Osteocyte (in vitro differentiated cells): Measurements from ENCODE around the gene SNAP29. TPM values are rescaled to one million over a fixed set of nuclear protein-coding genes. Genes with fewer than 3 reads are reported as not detected.

Experiments
- DNase-seq: peaks from one replicate; pipeline ENCODE4 v3.0.0; 2021; ENCODE audit warnings: mixed read lengths; ENCODE audit not compliant: unreplicated experiment; ENCODE audit errors: extremely low spot score
- H3K27ac Mint-ChIP-seq: one replicate; pipeline ENCODE4 v1.8.0; 2021; ENCODE audit warnings: mild to moderate bottlenecking, mixed read lengths; ENCODE audit not compliant: unreplicated experiment
- H3K27me3 Mint-ChIP-seq: one replicate; pipeline ENCODE4 v1.8.0; 2021; ENCODE audit warnings: mixed read lengths; ENCODE audit not compliant: unreplicated experiment
- H3K36me3 Mint-ChIP-seq: one replicate; pipeline ENCODE4 v1.8.0; 2021; ENCODE audit warnings: mixed read lengths; ENCODE audit not compliant: unreplicated experiment
- H3K4me1 Mint-ChIP-seq: one replicate; pipeline ENCODE4 v1.8.0; 2021; ENCODE audit warnings: mixed read lengths; ENCODE audit not compliant: unreplicated experiment
- H3K4me3 Mint-ChIP-seq: one replicate; pipeline ENCODE4 v1.8.0; 2021; ENCODE audit warnings: mild to moderate bottlenecking, moderate library complexity, mixed read lengths; ENCODE audit not compliant: unreplicated experiment
- H3K9me3 Mint-ChIP-seq: one replicate; pipeline ENCODE4 v1.8.0; 2021; ENCODE audit warnings: mixed read lengths; ENCODE audit not compliant: unreplicated experiment
- CTCF ChIP-seq: fragments of 200-600 bp; sonication (generic); IDR thresholded peaks from 2 replicates; pipeline ENCODE4 v1.5.0; 2021; ENCODE audit warnings: antibody characterized with exemption, mild to moderate bottlenecking, moderate library complexity
- total RNA-seq: library from RNA; stranded (reverse); gene quantifications from 2 replicates; pipeline ENCODE4 v1.2.1, GENCODE V29; 2021

SNAP29 gene
- total RNA-seq, 1 donor from 2014 or later: 30.0 TPM

- DNase-seq: no peak
- Mint-ChIP-seq H3K27me3 (no peaks in the 10 kb centered on the region), H3K4me3 (no peak overlapping the region), H3K9me3 (no peaks in the 10 kb centered on the region), H3K36me3 (peaks cover 24% of the 10 kb centered on the region), H3K27ac (no peak overlapping the region), H3K4me1 (no peaks in the 10 kb centered on the region)
- no peak for TF ChIP-seq CTCF
Observed at GRCh38 chr22:20877715-20878114, 18.9 kb downstream of the SNAP29 start.

GRCh38 chr22:20881231-20881630, 22.4 kb downstream of the SNAP29 start:
- no peak for DNase-seq
- H3K36me3 Mint-ChIP-seq: peaks cover 28% of the 10 kb centered on the region
- no peak overlapping the region for H3K27ac Mint-ChIP-seq
- peaks cover 6% of the 10 kb centered on the region for H3K4me1 Mint-ChIP-seq
- H3K4me3 Mint-ChIP-seq: no peak overlapping the region
- no peaks in the 10 kb centered on the region for H3K9me3 Mint-ChIP-seq
- H3K27me3 Mint-ChIP-seq: no peaks in the 10 kb centered on the region
- TF ChIP-seq CTCF: no peak

- TF ChIP-seq CTCF: no peak
- no peak for DNase-seq
- H3K9me3 Mint-ChIP-seq: no peaks in the 10 kb centered on the region
- peaks cover 28% of the 10 kb centered on the region for H3K36me3 Mint-ChIP-seq
- no peaks in the 10 kb centered on the region for H3K27me3 Mint-ChIP-seq
- no peak overlapping the region for H3K4me3 Mint-ChIP-seq
- no peak overlapping the region for H3K27ac Mint-ChIP-seq
- H3K4me1 Mint-ChIP-seq: peaks cover 6% of the 10 kb centered on the region
Observed at GRCh38 chr22:20881869-20882815, 23.3 kb downstream of the SNAP29 start.

DNA sequence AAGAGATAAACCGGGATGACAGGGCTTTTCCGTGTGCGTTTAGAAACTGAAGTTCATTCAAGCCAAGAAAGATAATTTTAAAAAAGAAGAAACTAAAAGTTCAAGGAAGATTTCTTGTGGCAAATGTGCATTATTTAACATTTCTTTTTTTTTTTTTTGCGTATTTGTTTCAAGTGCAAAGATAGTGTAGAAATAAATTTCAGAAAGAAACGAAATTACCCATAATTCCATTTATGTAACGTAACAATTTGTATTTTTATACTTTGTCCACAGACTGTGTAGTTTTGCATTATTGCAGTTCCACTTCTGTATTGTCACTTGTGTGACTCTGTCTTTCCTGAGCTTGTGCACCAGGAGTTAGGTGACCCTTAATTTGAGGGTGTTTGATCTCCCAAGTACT, 24.0 kb downstream of the SNAP29 start:
- Mint-ChIP-seq H3K27ac (no peak overlapping the region), H3K27me3 (no peaks in the 10 kb centered on the region), H3K36me3 (peaks cover 32% of the 10 kb centered on the region), H3K9me3 (no peaks in the 10 kb centered on the region), H3K4me1 (peaks cover 6% of the 10 kb centered on the region), H3K4me3 (no peak overlapping the region)
- no peak for DNase-seq
- no peak for TF ChIP-seq CTCF

DNA sequence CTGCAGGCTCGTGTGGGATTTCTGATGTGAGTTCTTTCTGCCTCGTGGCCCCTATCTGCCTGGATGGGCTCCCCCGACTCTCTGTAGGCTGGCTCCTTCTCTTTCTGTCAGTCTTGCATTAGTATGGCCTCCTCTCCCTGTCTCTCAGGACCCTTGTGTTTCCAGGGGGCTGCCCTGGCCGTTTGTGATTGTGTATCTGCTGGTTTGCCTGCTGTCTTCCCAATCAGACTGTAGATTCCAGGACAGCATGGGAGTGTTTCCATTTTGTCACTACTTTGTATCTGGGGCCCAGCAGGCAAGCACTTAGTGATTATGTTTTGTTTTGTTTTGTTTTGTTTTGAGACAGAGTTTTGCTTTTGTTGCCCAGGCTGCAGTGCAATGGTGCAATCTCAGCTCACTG, 25.6 kb downstream of the SNAP29 start:
- no peak for TF ChIP-seq CTCF
- Mint-ChIP-seq H3K36me3 (peaks cover 36% of the 10 kb centered on the region), H3K4me3 (no peak overlapping the region), H3K27ac (no peak overlapping the region), H3K27me3 (no peaks in the 10 kb centered on the region), H3K9me3 (no peaks in the 10 kb centered on the region), H3K4me1 (peaks cover 6% of the 10 kb centered on the region)
- no peak for DNase-seq
